HG02610 (cell line): ENCODE measurements around the gene BCKDHB.
A peak's percentile ranks its signal among the peaks of the same experiment; 100 is the strongest.
"Not testable (repeated sequence)": the region's sequence is repeated elsewhere in the genome, so short reads cannot be mapped to it uniquely, and the experiment has no call there.

Experiments used
- ATAC-seq: cut with Tn5 transposase; IDR thresholded peaks from one replicate; pipeline ENCODE4 v1.9.1; 2021; ENCODE audit warnings: mild to moderate bottlenecking, moderate library complexity; ENCODE audit not compliant: unreplicated experiment

The BCKDHB gene

DNA sequence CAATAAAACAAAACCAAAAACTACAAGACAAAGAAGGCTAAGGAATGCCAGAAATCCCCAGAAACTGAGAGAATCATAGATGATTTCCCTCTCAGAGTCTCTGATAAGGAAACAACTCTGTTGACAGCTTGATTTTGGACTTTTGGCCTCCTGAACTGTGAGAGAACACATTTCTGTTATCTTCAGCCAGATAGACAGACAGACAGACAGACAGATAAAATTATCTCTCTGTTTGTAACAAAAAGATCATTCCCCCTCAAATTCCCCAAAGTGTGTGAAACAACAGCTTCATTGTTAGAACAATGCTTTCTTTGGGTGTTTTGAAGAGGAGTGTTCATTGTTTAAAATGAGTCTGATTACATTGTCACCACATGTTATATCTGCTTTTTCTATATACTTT, 148.2 kb downstream of the BCKDHB start:
- no peak for ATAC-seq

DNA sequence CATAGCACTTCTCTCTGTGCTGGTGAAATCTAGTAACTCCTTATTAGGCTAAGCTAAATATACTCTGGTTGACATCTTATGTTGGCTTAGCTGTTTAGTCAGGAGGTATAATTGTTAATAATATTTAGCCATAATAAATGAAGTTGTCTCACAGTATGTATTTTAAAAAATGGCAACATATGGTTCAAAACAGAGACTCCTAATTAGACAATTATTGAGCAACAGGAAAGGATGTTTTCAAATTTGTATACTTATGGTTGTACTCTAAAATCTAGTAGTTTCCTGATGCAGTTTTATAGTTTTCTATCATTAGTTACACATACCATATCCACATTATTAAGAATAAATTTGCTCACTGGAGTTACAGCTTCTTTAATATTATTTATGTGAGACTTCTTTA, 150.2 kb downstream of the BCKDHB start:
- ATAC-seq, result no peak

DNA sequence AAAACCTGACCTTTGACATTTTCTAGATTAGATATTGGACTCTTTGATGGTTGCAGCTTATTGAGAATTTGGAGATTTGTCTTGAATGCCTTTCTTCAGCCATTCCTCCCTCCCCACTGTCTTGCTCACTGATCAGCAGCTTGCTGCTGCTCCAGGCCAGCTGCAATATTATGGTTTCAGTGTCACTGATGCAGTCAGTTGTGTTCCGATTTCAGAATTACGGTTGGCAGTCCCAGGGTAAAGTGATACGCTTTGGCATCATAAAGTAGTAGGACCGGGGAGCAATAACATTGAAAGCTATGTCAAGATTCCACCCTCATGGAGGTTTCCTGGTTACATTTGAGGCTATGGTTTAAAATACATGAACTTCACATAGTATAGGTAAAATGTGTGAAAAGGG, 152.6 kb downstream of the BCKDHB start:
- no peak for ATAC-seq

DNA sequence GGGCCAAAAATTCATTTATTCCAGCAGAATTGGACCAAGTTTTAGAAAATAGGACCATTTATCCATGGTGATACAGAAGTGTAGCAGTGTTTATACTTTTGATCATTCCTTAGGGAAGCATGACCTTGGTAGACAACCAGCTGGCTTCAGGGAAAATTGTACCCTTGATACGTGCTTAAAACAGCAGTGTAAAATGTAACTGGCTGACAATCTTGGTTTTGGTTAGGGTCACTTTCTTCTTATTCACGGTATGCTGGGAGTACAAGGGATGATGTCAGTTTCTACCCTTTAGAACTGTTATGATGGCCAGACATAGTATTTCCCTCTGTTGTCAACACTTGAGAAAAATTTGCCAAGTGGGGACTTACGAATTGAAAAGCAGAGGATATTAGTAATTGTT, 157.1 kb downstream of the BCKDHB start:
- ATAC-seq, result no peak

DNA sequence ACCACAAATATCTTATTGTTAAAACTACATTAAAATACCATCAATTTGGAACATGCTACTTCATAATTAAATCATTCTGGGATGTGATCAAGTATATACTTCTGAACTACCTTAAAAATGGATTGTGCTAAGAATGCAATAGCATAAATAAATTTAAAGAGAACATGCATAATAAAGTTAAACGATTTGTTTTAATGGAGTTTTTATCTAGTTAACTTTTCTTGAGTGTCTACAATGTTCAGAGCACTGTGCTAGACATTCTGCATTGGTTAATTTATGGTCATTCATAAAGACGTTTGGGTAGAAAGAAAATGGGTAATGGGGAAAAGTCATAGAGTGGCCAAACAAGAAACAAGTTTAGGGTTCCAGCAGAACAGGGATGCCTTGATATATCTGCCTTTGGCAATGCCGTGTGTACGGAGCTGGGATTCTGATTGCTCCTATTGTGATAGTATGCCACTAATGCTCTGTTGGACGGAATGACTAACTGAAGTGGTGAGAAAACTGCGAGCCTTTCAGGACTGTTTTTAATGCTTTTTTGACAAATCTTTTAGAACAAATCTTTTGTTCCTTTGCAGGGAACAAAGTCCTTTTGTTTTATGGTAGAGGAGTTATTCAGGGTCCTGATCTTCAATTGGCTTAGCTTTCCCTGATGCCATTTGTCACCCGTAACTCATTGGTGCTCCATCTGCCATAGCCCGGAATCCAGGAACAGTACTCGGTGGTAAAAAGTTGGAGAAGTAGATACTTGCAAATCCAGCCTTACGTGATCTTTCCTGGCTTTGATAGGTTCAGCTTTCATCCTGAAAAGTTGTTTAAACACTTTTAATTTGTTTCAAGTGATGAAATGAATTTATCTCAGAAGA, 162.6 kb downstream of the BCKDHB start:
- ATAC-seq, result no peak

DNA sequence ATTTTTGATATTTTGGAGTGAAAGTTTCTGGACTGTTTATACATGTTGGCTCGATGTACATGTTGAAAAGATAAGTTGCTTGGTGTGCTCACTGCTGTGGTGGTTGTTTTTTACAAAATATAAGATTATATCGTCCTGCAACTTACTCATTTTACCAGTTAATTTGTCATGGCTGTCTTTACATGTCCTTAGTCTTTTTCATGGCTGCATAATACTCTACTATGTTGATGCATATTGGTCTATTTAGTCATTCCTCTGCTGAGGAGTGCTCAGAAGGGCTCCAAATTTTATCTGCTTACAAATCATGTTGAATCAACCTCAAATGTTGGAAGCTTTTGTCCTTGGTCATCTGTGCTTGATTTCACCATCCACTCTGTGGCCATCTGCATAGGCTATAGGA, 164.6 kb downstream of the BCKDHB start:
- ATAC-seq, result no peak

DNA sequence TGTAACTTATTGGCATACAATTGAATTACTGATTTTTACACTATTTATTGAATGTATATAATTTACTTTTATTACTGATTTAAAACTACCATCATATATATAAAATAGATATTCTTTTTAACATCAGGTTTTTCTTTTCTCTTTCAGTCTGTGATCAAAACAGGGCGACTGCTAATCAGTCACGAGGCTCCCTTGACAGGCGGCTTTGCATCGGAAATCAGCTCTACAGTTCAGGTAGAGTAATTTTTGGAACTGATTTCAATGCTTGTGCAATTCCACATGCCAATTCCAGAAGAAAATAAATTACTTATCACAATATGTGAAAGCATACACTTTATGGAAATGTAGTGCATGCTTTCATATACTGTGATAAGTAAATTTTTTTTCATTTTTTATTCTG, 166.5 kb downstream of the BCKDHB start:
- no peak for ATAC-seq

DNA sequence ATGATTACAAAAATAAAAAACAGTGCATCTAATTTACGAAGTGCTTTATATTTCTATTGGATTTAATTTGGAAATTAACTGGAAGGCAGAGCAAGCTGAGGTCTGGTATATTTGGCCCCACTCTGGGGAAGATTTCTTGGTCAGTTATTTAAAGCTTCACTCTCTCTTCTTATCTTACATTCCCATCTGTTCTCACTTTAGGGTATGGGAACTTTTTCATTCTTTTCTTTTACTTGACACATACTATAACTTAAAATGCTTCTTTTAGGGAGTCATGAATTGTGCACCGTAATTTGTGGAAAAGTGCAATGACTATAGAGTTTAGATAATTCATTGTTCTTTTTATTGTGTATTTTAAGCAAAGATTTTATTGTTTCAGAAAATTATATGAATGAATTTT, 170.4 kb downstream of the BCKDHB start:
- ATAC-seq, result no peak

DNA sequence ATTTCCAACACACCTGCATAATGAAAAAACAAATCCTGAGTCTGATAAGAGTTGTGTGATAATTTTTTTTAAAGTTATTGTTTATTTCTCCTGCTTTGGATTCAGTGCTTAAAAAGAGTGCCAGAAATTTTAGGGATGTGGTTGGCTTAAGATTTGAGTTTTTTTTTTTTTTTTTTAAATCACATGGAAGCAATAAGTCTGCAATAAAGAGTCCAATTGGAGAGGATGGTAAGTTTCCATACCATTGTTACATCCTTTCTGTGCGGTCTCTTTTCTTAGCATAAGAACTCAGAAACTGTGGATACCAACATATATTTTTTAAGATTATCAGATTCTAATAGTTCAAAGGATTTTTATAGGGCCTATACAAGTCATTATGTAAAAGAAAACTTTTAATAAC, 171.0 kb downstream of the BCKDHB start:
- ATAC-seq, result no peak

DNA sequence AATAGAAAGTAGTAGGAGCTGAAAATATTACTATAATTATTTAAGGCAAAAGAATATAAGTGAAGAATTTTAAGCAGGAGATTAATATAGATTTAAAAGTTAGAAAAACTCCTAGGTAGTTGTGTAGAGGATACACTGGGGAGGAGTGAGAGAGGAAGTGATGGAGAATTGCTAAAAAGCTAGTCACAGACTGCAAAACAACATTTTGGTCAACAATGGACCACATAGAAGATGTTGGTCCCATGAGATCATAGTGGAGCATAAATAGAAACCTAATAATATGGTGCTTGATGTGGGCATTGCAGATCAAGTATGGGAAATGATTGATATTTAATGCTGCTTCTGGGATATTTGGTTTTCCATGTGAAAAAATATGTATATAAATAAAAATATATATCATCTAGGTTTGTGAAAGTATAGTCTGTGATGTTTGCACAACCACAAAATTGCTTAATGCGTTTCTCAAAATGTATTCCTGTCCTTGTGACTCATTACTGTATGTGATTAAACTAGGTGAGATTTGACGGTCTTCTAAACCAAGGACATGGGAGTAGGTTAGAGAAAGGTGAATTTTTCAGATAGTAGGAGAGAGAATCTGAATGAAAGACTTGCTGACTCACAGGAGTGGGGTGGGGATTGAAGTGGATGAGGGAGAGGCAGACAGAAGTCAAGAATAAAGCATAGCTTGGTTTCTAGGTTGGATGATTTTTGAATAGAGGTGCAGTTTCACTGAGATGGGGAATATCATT, 174.0 kb downstream of the BCKDHB start:
- peak; percentile 91 for ATAC-seq

DNA sequence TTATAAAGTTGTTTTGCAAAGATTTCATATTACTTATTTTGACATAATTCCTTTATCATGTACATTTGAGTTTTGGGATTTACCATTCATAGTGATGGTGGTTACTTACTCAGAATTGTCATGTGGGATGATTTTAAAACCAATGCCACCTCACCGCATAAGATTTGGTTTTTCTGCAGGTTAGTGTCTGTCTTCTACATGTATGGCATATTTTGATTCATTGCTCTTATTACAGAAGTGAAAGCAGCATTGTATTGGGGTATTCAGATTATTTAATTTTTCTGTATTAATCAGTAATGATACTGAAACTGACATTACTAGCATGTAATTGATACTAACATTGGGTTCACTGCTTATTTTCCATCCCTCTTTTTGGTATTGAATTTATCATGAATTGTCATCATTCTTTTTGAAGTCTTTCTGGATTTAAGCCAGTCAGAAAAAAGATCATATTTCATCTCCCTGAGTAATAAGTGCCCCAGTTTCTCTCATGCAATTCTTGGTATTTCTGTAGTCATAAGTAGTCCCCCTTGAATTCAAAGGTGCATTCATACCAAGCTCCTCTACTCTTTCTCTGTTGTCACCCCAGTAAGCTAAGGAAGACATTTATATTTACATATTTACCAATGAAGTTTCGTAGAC, 176.6 kb downstream of the BCKDHB start:
- ATAC-seq, result peak; percentile 20

DNA sequence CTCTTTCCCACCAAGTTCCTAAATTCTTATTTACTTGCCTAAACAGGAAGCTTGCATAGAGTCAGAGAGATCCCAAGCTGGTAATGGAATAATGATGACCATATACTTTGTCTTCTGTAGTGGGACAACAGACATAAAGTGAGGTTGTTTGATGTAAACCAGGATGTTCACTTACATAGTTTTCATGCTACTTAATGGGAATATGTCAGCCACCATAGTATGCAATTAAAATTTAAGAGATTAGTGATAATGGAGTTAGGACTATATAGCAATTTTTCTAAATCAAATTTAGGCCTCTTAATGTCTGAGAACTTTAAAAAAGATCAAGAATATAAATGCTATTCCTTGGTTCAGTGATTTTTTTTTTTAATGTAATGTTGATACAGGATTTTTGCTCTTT, 180.6 kb downstream of the BCKDHB start:
- no peak for ATAC-seq

DNA sequence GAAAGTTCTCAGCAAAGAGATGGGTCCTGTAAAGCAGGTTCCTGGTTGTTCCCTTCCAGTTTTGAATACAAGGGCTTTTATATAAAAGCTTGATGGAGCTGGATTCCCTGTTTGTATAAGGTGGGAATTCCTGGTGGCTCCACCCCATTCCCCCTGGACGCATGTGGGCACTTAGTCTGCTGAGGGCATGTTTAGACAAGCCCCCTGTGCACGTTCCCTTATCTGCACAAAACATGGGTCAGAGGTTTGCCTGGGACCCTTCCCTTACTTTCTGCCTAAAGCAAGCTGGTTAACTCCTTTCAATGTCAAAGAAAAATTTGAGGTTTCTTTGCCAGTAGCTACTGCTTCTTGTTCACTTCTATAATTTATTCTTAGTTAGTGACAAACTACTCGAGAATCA, 181.1 kb downstream of the BCKDHB start:
- no peak for ATAC-seq

DNA sequence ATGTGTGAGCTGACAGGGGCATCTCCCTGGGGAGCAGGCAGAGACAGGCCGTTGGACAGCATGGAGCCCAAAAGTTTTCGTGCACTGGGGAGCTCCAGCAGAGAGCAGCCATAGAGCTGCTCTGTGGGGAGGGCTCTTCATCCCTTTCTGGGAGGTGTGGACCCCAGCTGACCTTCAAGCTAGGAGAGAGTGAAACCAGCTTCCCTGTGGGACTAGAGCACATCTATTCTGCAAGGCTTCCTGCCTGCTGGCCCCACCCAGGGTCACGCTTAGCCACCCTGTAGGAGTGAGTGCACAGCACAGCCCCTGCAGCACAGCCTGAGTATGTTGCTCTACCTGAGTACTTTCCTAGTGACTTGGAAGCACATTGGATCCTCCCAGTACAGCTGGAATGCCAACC, 183.3 kb downstream of the BCKDHB start:
- ATAC-seq, result no peak

DNA sequence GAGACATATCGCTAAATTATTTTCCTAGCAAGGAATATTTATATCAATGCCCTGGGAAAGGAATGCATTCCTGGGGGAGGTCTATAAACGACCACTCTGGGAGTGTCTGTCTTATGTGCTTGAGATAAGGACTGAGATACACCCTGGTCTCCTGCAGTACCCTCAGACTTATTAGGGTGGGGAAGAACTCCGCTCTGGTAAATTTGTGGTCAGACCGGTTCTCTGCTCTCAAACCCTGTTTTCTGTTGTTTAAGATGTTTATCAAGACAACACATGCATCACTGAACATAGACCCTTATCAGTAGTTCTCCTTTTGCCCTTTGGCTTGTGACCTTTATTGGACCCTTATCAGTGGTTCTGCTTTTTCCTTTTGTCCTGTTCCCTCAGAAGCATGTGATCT, 188.1 kb downstream of the BCKDHB start:
- not testable (repeated sequence) for ATAC-seq

DNA sequence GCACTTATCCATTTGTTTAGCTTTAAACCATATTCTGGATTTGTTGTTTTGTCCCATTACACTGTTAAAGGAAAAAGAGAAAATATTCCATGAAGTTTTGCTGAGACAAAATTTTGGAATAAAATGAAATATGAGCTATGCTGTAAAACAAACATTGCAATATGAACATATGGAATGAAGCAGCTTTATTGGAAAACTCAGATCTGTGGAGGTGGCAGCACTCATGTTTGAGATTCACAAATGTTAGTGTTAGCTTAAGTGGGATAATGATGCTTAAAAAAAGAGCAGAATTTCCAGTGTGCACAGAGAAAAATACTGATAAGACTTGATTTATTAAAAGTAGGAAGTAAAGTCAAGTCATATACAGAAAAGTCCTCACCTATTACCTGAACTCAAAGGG, 196.2 kb downstream of the BCKDHB start:
- ATAC-seq, result no peak

DNA sequence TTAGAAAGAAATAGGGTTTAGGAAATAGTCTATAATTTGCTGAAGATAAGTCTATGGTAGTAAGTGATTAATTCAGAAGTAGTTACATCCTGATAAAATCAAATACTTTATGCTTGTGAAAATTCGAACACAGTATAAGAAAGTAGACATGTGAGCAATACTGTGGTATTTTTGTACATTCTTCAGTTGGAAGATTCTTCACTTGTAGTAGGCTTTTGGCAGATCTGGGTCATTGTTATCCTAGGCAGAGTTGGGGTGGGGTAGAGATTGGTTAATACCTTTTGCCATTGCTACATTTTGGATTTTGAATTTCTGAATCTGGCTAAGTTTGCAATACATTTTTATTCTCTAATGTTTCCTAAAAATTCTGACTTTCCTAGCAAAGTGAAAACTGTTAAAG, 197.5 kb downstream of the BCKDHB start:
- no peak for ATAC-seq

DNA sequence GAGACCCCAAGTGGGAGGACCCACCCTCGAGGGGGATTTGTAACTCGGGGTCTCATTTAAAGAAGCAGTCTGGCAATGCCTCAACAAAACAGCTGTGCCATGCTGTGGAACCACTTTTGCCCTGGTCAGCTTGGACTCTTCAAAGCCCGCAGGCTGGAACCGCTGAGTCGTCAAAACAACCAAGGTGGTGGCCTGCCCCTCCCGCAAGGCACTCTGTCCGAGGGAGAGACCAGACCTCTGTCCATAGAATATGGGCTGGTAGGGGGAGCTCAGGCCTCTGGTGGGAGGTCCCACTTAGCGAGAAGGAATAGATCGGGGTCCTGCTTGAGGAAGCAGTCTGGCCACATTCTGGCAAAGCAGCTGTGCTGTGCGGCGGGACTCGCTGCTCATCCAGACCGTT, 208.1 kb downstream of the BCKDHB start:
- no peak for ATAC-seq

DNA sequence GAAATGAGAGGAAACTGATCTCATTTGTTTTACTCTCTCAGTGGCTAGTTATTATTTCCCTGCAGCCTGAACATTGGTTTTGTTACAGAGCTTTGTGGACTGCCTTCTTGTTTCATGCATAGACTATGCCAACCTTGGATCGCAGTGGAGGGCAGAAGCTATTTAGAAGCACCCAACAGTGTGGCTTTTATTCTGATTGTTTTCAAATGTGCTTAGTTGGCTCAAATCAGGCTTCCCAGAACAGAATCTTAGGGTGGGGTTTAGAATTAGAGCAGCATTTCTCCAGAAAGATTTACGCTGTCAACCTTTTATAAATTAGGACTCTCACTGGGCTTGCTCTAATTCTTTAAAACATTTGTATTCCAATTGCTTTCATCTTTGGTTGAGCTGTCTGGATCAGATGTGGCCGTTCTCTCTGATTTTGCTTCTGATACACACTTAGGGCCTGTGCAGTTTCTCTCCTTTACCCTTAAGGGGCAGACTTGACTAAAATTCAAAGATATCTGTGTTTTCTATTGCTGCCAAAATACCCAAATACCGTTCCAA, 210.3 kb downstream of the BCKDHB start:
- ATAC-seq, result no peak

DNA sequence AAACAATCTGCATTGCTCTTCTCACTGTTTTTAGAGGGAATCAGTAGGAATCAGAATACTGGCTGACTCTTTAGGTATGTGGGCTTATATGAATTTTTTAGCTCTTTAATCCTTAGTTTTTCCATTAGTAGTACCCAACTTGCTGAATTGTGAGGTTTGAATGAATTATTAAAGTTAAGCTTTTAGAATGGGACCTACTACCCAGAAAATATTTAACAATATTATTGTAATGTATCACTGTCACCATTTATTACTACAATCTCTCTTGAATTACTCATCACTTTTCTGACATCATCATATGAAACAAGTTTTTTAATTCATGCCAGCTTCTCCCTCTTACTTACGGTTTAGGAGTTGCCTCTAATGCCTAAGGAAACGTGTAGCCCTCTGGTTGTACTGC, 212.7 kb downstream of the BCKDHB start:
- no peak for ATAC-seq

DNA sequence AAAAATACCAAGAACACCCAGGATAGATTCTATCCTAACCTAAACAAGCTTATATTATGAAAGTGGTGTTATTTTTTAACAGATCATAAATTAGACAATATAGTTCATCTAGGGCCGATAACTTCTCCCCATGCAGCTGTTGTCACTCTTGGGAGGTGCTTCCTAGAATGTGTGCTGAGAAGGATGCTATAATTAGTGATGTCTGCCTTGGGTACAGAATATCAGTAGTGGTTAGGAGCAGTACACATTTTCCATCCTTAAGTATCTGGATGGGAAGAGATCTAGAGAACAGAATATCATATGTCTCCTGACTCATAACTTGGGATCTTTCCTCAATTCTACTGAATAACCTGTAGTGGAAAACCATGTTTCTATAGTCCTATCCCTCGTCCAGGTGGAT, 214.5 kb downstream of the BCKDHB start:
- ATAC-seq, result no peak

DNA sequence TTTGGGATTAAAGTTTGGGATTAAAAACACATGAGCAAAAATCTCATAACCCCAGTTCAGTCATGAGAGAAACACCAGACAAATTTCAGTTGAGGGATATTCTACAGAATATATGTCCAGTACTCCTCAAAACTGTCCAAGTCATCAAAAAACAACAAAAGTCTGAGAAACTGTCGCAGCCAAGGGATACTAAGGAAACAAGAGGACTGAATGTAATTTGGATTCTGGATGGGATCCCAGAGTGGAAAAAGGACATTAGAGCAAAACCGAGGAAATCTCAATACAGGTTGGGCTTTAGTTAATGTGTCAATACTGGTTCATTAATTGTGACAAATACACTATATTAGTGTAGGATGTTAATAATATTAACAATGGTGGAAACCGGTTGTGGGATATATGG, 219.3 kb downstream of the BCKDHB start:
- ATAC-seq, result no peak
